Hematopoietic multipotent progenitor cell treated with erythropoietin and hydrocortisone succinate and interleukin-3 and kit ligand, for 17 days (in vitro differentiated cells): ENCODE measurements around the gene ZNF485.
"Not testable (repeated sequence)": the region's sequence is repeated elsewhere in the genome, so short reads cannot be mapped to it uniquely, and the experiment has no call there.

ENCODE experiments used
- DNase-seq: peaks from one replicate; pipeline ENCODE4 v3.0.0-alpha.2; 2015; ENCODE audit warnings: low spot score

ZNF485 gene

GRCh38 chr10:43606323-43607198 is at the start of gene ZNF485:
TSS of gene ZNF485 (plus strand) at chr10:43606438. CDS start at chr10:43607051, 613 bp downstream.
- DNase-seq, result no peak

GRCh38 chr10:43557214-43557613 is 49.0 kb upstream of the ZNF485 start:
- DNase-seq, result no peak

- no peak for DNase-seq
Observed at GRCh38 chr10:43569681-43570080, 36.6 kb upstream of the ZNF485 start.

- DNase-seq, result no peak
Observed at GRCh38 chr10:43570971-43571370, 35.3 kb upstream of the ZNF485 start.

GRCh38 chr10:43573250-43574000 is 32.8 kb upstream of the ZNF485 start:
- no peak for DNase-seq

- no peak for DNase-seq
Observed at GRCh38 chr10:43574001-43574892, 32.0 kb upstream of the ZNF485 start, which contains the start of gene ZNF239. TSS of gene ZNF239 (minus strand) at chr10:43574616. CDS start at chr10:43558079, 16,537 bp downstream.

GRCh38 chr10:43574906-43575305 is 31.3 kb upstream of the ZNF485 start:
- no peak for DNase-seq

- DNase-seq, result no peak
Observed at GRCh38 chr10:43576062-43576461, 30.2 kb upstream of the ZNF485 start.

GRCh38 chr10:43576580-43576979 is 29.7 kb upstream of the ZNF485 start:
- no peak for DNase-seq

GRCh38 chr10:43584051-43584450 is 22.2 kb upstream of the ZNF485 start:
- no peak for DNase-seq

GRCh38 chr10:43585046-43585445 is 21.2 kb upstream of the ZNF485 start:
- no peak for DNase-seq

- no peak for DNase-seq
Observed at GRCh38 chr10:43585981-43586729, 20.1 kb upstream of the ZNF485 start.

GRCh38 chr10:43586730-43587115 is 19.5 kb upstream of the ZNF485 start:
- not testable (repeated sequence) for DNase-seq

- no peak for DNase-seq
Observed at GRCh38 chr10:43591303-43591904, 14.8 kb upstream of the ZNF485 start.

- DNase-seq, result no peak
Observed at GRCh38 chr10:43594944-43595589, 11.2 kb upstream of the ZNF485 start.

- no peak for DNase-seq
Observed at GRCh38 chr10:43595739-43596298, 10.4 kb upstream of the ZNF485 start.

GRCh38 chr10:43596546-43596945 is 9.7 kb upstream of the ZNF485 start:
- DNase-seq, result no peak

GRCh38 chr10:43598446-43598845 is 7.8 kb upstream of the ZNF485 start:
- no peak for DNase-seq

- DNase-seq, result no peak
Observed at GRCh38 chr10:43599333-43599732, 6.9 kb upstream of the ZNF485 start.

- not testable (repeated sequence) for DNase-seq
Observed at GRCh38 chr10:43601576-43601975, 4.7 kb upstream of the ZNF485 start.
